CD4-positive, alpha-beta T cell treated with Interleukin-6 at 100 ng/mL for 8 hours (primary cell): ENCODE measurements around the gene CALB2.
"Not testable (repeated sequence)": the region's sequence is repeated elsewhere in the genome, so short reads cannot be mapped to it uniquely, and the experiment has no call there.

Experiments
- DNase-seq: peaks from one replicate; pipeline ENCODE4 v3.0.0-alpha.2; 2020; ENCODE audit warnings: mixed read lengths, low spot score

CALB2 gene, protein sequence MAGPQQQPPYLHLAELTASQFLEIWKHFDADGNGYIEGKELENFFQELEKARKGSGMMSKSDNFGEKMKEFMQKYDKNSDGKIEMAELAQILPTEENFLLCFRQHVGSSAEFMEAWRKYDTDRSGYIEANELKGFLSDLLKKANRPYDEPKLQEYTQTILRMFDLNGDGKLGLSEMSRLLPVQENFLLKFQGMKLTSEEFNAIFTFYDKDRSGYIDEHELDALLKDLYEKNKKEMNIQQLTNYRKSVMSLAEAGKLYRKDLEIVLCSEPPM

GRCh38 chr16:71358464-71358998 lies at the start of gene CALB2:
Gene CALB2, plus strand, starts transcription at chr16:71358723. Its CDS starts 70 bp downstream, at chr16:71358793.
- peak; percentile 42 for DNase-seq

DNA sequence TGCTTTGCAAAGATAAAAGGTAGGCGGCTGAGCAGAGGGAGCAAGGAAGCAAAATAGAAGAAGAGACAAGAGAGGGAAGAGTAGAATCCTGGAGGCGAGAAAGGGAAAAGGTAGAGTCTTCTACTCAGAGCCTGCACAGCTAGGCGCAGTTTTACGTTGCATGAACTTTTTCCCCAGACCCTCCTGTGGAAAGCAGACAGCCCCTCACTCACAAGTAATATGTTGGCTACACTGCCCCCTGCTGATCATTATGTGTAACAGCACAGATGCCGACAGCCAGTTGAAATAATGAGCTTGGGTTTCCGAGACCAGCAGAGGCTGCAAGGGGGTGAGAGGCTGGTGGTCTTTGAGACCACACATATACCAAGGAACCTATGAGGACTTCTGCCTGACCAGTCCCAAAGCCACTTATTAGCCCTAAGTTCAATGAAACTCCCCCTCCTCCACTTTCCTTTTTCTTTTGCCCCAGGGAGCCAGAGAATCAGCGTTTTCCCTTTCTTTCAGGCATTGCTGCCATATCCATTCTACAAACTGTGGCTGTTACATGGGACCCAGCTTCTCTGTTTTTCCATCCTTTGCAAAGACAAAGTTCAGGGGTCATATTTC lies 46.9 kb upstream of the CALB2 start:
- DNase-seq, result peak; percentile 19

GRCh38 chr16:71313591-71313990 lies 44.9 kb upstream of the CALB2 start:
- DNase-seq, result not testable (repeated sequence)

- no peak for DNase-seq
These were observed 43.3 kb upstream of the CALB2 start for GRCh38 chr16:71315269-71315668.

GRCh38 chr16:71319999-71320398 lies 38.5 kb upstream of the CALB2 start:
- no peak for DNase-seq

DNA sequence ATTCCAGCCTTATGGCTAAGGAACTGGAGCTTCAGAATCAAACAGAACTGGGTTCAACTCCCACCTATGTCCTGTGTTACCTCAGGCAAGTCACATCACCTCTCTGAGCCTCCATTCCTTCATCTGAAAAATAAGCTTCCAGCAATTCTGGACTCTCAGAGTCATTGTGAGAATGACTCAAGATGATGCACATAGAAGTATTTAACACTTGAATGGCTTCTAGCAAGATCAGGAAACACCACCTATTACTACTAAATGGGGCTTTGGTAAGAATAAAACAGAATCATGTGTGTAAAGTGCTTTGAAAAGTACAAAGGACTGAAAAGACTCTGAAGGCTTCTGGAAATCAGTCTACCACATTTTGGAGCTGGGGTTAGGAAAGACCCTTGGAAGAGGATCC lies 30.8 kb upstream of the CALB2 start:
- no peak for DNase-seq

DNA sequence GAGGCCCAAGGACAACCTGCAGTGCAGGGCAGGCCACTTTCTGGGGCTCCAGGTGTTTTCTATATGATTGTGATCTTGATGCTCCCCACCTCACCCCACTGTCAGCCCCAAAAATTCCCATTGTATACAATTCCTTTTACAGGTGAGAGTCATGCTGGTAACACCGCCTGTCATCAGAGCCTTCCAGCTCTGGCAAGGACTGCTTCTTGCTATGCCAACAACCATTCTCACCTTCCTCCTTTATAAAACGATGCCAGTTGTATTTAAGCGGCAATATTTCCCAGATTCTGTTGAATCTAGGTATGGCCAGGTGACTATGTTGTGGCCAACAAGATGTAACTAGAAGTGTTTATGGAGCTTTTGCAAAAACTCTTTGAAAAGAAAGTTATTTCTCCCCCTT lies 30.4 kb upstream of the CALB2 start:
- DNase-seq, result no peak

DNA sequence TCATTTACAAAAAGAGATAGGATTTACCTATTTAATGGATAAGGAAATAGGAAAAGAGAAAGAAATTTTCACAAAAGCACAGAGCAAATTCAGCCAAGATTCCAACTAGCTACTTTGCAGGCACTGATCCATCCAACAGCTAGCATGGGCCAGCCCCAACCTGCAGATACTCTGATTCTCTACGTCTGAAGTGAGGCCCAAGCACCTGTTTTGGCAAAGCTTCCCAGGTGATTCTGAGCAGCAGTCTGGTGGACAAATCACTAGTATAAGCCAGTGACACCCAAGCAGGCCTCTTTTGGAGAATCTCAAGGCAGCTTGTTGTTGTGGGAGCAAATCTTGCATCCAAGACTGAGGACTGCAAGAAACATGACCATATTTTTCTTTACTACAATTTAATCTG lies 20.9 kb upstream of the CALB2 start:
- no peak for DNase-seq

GRCh38 chr16:71338193-71338592 lies 20.3 kb upstream of the CALB2 start:
- DNase-seq, result no peak

GRCh38 chr16:71338632-71339031 lies 19.9 kb upstream of the CALB2 start:
- no peak for DNase-seq

DNA sequence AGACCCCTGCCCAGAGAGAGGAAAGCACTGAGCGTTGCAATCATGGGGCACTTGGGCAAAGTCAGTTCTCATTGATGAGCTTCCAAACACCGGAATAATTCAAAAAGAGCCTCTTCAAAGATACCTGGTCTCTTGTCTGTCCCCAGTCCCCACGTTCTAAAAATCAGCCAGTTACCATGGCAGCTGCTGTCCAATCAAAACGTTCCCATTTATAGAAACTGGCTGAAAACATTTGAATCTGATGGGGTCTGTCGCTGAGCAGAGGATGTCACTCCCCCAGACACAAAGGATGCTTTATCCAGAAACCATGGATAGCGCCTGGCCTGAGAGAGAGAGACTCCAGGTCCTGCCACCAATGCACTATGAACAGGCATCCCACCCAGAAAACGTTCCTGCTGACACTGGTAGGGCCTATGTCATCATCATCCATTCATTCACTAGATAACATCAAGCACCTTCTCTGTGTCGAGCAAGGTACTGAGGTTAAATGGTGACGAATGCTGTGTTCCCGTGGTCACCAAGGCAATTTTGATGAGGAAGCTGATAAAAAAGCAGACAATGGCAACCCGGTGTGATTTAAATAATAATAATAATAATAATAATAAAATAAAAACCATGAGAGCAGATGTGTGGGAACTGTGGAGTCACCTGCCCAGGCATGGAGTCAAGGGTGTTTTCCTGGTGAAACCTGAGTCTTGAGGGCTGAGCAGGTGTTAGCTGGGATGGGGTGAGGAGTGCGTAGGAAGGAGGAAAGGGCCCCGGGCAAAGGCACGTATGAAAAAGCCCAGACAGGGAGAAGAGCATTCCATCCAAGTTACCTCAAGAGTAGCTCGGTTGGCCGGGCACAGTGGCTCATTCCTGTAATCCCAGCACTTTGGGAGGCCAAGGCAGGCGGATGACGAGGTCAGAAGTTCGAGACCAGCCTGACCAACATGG lies 19.0 kb upstream of the CALB2 start:
- no peak for DNase-seq

- no peak for DNase-seq
These were observed 18.1 kb upstream of the CALB2 start for GRCh38 chr16:71340406-71340805.

GRCh38 chr16:71341881-71342280 lies 16.6 kb upstream of the CALB2 start:
- no peak for DNase-seq

DNA sequence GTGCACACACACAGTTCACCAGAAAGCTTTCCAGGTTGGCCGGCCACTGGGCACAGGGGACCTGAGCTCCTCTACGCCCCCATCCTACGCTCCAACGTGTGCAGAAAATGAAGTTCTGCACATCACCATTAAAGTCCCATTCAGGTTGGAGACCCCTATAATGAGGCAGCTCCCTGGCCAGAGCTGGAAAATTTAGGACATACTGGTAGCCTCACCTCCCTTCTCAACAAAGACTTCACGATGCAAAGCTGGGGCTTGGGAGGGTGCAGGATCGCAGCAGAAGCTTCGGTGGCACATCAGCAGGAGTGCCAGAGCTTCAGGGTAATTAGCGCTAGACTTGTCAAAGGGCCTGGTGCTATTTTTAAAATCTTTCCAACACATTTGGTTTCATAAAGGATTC lies 15.4 kb upstream of the CALB2 start:
- DNase-seq, result no peak

GRCh38 chr16:71344315-71344905 lies 14.1 kb upstream of the CALB2 start:
- no peak for DNase-seq

DNA sequence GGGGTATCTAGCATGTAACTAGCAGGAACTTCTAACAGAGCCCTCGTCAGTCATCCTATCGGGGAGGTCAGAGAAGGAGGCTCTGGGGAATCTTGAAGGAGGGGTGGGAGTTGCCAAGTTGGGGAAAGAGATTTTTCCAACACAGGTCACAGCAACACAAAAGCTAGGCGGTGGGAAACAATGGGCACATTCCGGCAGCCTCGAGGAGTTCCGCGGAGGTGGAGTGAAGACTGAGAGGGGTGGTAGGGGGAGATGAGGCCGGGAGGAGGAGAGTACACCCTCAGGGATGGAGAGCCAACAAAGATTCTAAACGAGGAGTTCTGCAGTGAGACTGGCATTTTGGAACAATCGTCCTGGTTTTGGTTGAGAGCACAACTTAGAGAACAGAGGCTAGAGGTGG lies 13.5 kb upstream of the CALB2 start:
- DNase-seq, result no peak

GRCh38 chr16:71347146-71347545 lies 11.4 kb upstream of the CALB2 start:
- DNase-seq, result no peak

DNA sequence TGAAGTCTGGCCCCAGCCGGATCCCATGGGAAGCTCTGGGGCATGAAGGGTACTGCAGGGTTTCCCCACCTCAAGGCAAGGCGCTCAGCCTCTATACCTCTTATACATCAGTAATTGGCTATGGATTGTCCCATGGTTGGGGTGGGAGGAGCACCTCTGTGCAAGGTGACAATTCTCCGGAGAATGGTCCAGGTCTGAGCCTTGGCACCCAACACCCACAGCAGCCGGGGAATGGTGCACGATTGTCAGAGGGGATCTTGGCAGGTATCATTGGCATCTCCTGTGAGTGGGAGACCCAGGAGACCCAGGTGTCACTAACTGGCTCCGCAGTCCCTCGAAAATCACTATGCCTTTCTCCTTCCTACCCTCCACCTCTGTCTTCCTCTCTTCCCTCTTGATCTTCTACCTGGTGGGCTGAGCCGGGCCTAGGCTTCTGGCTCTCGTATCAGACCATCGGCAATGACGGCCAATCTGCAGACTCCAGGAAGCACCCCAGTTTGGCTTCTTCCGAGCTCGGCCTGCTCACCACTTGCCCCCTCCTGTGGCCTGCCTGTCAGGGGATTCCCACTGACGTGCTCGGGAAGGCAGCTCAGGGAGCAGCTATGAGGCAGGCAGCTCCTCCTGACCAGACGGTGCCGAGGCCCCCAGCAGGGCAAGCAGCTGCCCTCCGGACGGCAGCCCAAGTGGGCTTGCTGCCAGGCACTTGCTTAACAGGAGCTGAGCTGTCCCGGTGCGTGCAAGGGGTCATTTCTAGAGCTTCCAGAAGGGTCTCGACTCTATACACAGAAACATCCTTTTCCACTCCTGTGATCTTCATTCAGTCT lies 10.0 kb upstream of the CALB2 start:
- no peak for DNase-seq

DNA sequence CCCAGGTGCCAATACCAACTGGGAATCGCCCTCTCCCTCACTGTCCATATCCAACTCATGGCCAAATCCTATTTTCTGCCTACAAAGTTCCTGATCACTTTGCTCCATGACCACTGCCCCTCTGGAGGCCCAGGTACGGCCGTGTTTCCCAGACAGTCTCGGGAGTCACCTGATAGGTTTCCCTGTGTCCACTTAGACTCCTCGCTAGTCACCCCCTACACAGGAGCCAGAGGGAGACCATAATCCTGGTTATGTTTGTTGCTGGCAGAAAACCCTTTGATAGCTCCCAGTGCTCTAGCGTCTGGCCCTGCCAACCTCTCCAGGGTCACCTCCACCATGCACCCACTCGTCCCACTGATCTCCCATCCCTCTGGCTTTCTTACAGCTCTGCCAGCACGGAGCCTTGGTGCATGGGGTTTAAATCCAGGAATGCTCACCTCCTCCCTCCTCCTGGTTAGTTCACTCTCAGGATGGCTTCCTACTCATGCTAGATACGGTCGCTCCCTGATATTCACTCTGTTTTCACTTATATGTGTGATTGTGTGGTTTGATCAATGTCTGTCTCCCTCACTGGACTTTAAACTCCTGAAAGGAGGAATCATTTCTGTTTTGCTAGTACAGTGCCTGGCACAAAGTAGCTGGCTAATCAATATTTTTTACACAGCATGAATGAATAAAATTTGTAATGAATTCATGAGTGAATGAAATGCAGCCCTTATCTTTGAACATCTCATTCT lies 7.5 kb upstream of the CALB2 start:
- DNase-seq, result no peak

GRCh38 chr16:71351558-71351901 lies 7.0 kb upstream of the CALB2 start:
- no peak for DNase-seq

GRCh38 chr16:71352466-71352865 lies 6.1 kb upstream of the CALB2 start:
- no peak for DNase-seq
